ENCODE results near the gene HSPB6. TPM values are rescaled to one million over a fixed set of nuclear protein-coding genes. Genes with fewer than 3 reads are reported as not detected.

Gene HSPB6
- total RNA-seq, 1 experiment from 2014 or later, result 0.87 TPM

DNA sequence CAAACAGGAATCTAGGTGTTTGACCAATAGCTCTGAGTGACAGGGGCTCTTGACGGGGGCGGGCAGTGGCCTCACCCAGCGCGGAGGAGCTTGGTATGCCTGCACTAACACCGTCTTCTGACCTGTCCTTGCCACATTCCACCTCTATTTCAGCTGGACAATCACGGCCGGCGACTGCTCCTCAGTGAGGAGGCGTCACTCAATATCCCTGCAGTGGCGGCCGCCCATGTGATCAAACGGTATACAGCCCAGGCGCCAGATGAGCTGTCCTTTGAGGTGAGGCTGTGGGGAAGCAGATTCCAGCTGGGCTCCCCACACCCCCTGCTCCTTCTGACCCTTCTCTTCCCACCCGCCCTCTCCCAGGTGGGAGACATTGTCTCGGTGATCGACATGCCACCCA lies 23.2 kb upstream of the HSPB6 start:
- Histone ChIP-seq H3K9me3 (ENCODE audit: control insufficient read depth, insufficient read depth, low read depth, low read length) (no peaks in the 10 kb centered on the region), H3K36me3 (ENCODE audit: control insufficient read depth, insufficient read depth, low read length) (no peaks in the 10 kb centered on the region), H3K4me1 (ENCODE audit: control insufficient read depth, insufficient read depth, low read length) (peaks cover 7% of the 10 kb centered on the region; the same call in 1 of the 2 replicates), H3K27ac (ENCODE audit: low read length) (no peak overlapping the region), H3K27me3 (ENCODE audit: control insufficient read depth, insufficient read depth, low read length) (no peaks in the 10 kb centered on the region), H3K4me3 (ENCODE audit: low read depth in 2 of 2, low read length in 2 of 2) (no peak overlapping the region)
- in situ Hi-C loops (cut with HindIII; ENCODE audit: low pct_unique_long_range_greater_than_20kb, low sequenced_read_pairs), result no loop called here
- ChIA-PET CTCF (no interaction called here), POLR2A (no interaction called here)
- intact Hi-C loops (cut with micrococcal nuclease; ENCODE audit: unreplicated experiment), result no loop called here
- DNase-seq (ENCODE audit: low read depth, low spot score), result no peak
- BruUV-seq (replicated peaks), result no TSS peak
- ATAC-seq, result no peak
- no peak for TF ChIP-seq SIN3A (IDR thresholded peaks at IDR 0.05; ENCODE audit: borderline replicate concordance, insufficient read depth, low read depth, low read length)
- TF ChIP-seq, protein P1, sequence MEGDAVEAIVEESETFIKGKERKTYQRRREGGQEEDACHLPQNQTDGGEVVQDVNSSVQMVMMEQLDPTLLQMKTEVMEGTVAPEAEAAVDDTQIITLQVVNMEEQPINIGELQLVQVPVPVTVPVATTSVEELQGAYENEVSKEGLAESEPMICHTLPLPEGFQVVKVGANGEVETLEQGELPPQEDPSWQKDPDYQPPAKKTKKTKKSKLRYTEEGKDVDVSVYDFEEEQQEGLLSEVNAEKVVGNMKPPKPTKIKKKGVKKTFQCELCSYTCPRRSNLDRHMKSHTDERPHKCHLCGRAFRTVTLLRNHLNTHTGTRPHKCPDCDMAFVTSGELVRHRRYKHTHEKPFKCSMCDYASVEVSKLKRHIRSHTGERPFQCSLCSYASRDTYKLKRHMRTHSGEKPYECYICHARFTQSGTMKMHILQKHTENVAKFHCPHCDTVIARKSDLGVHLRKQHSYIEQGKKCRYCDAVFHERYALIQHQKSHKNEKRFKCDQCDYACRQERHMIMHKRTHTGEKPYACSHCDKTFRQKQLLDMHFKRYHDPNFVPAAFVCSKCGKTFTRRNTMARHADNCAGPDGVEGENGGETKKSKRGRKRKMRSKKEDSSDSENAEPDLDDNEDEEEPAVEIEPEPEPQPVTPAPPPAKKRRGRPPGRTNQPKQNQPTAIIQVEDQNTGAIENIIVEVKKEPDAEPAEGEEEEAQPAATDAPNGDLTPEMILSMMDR (IDR thresholded peaks at IDR 0.05), result no peak
- TF ChIP-seq, protein P2, sequence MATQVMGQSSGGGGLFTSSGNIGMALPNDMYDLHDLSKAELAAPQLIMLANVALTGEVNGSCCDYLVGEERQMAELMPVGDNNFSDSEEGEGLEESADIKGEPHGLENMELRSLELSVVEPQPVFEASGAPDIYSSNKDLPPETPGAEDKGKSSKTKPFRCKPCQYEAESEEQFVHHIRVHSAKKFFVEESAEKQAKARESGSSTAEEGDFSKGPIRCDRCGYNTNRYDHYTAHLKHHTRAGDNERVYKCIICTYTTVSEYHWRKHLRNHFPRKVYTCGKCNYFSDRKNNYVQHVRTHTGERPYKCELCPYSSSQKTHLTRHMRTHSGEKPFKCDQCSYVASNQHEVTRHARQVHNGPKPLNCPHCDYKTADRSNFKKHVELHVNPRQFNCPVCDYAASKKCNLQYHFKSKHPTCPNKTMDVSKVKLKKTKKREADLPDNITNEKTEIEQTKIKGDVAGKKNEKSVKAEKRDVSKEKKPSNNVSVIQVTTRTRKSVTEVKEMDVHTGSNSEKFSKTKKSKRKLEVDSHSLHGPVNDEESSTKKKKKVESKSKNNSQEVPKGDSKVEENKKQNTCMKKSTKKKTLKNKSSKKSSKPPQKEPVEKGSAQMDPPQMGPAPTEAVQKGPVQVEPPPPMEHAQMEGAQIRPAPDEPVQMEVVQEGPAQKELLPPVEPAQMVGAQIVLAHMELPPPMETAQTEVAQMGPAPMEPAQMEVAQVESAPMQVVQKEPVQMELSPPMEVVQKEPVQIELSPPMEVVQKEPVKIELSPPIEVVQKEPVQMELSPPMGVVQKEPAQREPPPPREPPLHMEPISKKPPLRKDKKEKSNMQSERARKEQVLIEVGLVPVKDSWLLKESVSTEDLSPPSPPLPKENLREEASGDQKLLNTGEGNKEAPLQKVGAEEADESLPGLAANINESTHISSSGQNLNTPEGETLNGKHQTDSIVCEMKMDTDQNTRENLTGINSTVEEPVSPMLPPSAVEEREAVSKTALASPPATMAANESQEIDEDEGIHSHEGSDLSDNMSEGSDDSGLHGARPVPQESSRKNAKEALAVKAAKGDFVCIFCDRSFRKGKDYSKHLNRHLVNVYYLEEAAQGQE (IDR thresholded peaks at IDR 0.05; ENCODE audit: insufficient read depth in 1 of 2, low read depth in 2 of 2, low read length in 1 of 2), result no peak
- TF ChIP-seq TCF7L2 (IDR thresholded peaks at IDR 0.05; ENCODE audit: low read depth, low read length), result no peak
- no peak for TF ChIP-seq POLR2AphosphoS5 (IDR thresholded peaks at IDR 0.05; ENCODE audit: low read depth, low read length)

DNA sequence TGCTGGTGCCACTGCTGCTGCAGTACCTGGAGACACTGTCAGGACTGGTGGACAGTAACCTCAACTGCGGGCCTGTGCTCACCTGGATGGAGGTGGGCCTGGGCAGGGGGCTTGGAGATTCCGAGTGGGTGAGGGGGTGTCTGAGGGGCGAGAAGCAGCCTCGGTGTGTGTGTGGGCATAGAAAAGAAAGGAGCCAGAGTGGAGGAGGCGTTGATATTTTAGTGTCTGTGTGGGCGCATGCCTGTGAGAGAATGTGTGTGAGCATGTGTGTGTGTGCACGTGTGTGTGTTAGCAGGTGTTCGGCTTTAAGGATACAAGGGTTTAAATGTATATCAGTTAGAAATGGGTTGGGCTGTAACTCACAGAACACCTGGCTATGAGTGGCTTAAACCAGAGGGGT lies 22.2 kb upstream of the HSPB6 start:
- Histone ChIP-seq H3K36me3 (ENCODE audit: control insufficient read depth, insufficient read depth, low read length) (no peaks in the 10 kb centered on the region), H3K27me3 (ENCODE audit: control insufficient read depth, insufficient read depth, low read length) (no peaks in the 10 kb centered on the region), H3K27ac (ENCODE audit: low read length) (no peak overlapping the region), H3K4me3 (ENCODE audit: low read depth in 2 of 2, low read length in 2 of 2) (no peak overlapping the region), H3K9me3 (ENCODE audit: control insufficient read depth, insufficient read depth, low read depth, low read length) (no peaks in the 10 kb centered on the region), H3K4me1 (ENCODE audit: control insufficient read depth, insufficient read depth, low read length) (peaks cover 11% of the 10 kb centered on the region; the same call in 1 of the 2 replicates)
- no TSS peak for BruUV-seq (replicated peaks)
- ATAC-seq, result no peak
- TF ChIP-seq SIN3A (IDR thresholded peaks at IDR 0.05; ENCODE audit: borderline replicate concordance, insufficient read depth, low read depth, low read length) (no peak), TCF7L2 (IDR thresholded peaks at IDR 0.05; ENCODE audit: low read depth, low read length) (no peak), POLR2AphosphoS5 (IDR thresholded peaks at IDR 0.05; ENCODE audit: low read depth, low read length) (no peak)
- TF ChIP-seq, protein P1 (IDR thresholded peaks at IDR 0.05), result no peak
- TF ChIP-seq, protein P2 (IDR thresholded peaks at IDR 0.05; ENCODE audit: insufficient read depth in 1 of 2, low read depth in 2 of 2, low read length in 1 of 2), result no peak
- DNase-seq (ENCODE audit: low read depth, low spot score), result no peak
- CTCF ChIA-PET, result no interaction called here
- in situ Hi-C loops (cut with HindIII; ENCODE audit: low pct_unique_long_range_greater_than_20kb, low sequenced_read_pairs) (no loop called here), intact Hi-C loops (cut with micrococcal nuclease; ENCODE audit: unreplicated experiment) (no loop called here)
- POLR2A ChIA-PET, result no interaction called here
